ENCODE results near the gene INHBB. TPM values are rescaled to one million over a fixed set of nuclear protein-coding genes. Genes with fewer than 3 reads are reported as not detected.

The INHBB gene
- total RNA-seq, 1 donor from 2014 or later = 0.34 TPM

DNA sequence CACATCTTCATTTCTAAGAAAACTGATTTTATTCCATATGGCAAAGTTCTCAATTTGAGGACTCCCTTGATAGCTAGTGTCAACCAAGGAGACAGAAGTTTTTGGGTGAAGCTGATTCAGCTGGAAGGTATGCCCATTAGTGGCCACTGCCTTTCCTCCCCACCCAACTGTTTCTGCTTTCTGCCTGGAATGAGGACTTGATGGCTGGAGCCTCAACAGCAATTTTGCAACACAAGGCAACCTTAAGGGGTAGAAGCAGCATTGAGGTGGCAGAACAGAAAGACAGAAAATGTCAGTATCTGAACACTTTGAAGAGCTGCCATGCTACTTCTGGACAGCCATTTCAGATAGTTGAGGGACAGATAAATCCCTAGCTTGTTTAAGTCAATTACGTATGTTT, 47.0 kb downstream of the INHBB start:
- peaks cover 6% of the 10 kb centered on the region for H3K4me1 Mint-ChIP-seq (ENCODE audit: low read depth, unreplicated experiment)
- peaks cover 7% of the 10 kb centered on the region for H3K27me3 Mint-ChIP-seq (ENCODE audit: unreplicated experiment)
- no peak for DNase-seq
- H3K4me3 Mint-ChIP-seq (ENCODE audit: unreplicated experiment) = no peak overlapping the region
- no peaks in the 10 kb centered on the region for H3K36me3 Mint-ChIP-seq (ENCODE audit: unreplicated experiment)
- H3K27ac Mint-ChIP-seq (ENCODE audit: unreplicated experiment) = no peak overlapping the region
- TF ChIP-seq, protein P1, sequence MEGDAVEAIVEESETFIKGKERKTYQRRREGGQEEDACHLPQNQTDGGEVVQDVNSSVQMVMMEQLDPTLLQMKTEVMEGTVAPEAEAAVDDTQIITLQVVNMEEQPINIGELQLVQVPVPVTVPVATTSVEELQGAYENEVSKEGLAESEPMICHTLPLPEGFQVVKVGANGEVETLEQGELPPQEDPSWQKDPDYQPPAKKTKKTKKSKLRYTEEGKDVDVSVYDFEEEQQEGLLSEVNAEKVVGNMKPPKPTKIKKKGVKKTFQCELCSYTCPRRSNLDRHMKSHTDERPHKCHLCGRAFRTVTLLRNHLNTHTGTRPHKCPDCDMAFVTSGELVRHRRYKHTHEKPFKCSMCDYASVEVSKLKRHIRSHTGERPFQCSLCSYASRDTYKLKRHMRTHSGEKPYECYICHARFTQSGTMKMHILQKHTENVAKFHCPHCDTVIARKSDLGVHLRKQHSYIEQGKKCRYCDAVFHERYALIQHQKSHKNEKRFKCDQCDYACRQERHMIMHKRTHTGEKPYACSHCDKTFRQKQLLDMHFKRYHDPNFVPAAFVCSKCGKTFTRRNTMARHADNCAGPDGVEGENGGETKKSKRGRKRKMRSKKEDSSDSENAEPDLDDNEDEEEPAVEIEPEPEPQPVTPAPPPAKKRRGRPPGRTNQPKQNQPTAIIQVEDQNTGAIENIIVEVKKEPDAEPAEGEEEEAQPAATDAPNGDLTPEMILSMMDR (IDR thresholded peaks at IDR 0.05; ENCODE audit: partially characterized antibody, unreplicated experiment) = no peak
- H3K9me3 Mint-ChIP-seq (ENCODE audit: unreplicated experiment) = peaks cover 1% of the 10 kb centered on the region

GRCh38 chr2:120393456-120393855, 47.5 kb downstream of the INHBB start:
- Mint-ChIP-seq H3K4me1 (ENCODE audit: low read depth, unreplicated experiment) (peaks cover 6% of the 10 kb centered on the region), H3K4me3 (ENCODE audit: unreplicated experiment) (no peak overlapping the region), H3K9me3 (ENCODE audit: unreplicated experiment) (peaks cover 4% of the 10 kb centered on the region), H3K27me3 (ENCODE audit: unreplicated experiment) (peaks cover 7% of the 10 kb centered on the region), H3K27ac (ENCODE audit: unreplicated experiment) (no peak overlapping the region), H3K36me3 (ENCODE audit: unreplicated experiment) (no peaks in the 10 kb centered on the region)
- TF ChIP-seq, protein P1 (IDR thresholded peaks at IDR 0.05; ENCODE audit: partially characterized antibody, unreplicated experiment) = no peak
- no peak for DNase-seq

GRCh38 chr2:120394764-120395163, 48.8 kb downstream of the INHBB start:
- no peak for DNase-seq
- H3K4me3 Mint-ChIP-seq (ENCODE audit: unreplicated experiment) = no peak overlapping the region

GRCh38 chr2:120395221-120396012, 49.5 kb downstream of the INHBB start:
- H3K9me3 Mint-ChIP-seq (ENCODE audit: unreplicated experiment) = peaks cover 4% of the 10 kb centered on the region
- peaks cover 5% of the 10 kb centered on the region for H3K27me3 Mint-ChIP-seq (ENCODE audit: unreplicated experiment)
- DNase-seq = no peak
- peaks cover 6% of the 10 kb centered on the region for H3K4me1 Mint-ChIP-seq (ENCODE audit: low read depth, unreplicated experiment)
- TF ChIP-seq, protein P1 (IDR thresholded peaks at IDR 0.05; ENCODE audit: partially characterized antibody, unreplicated experiment) = no peak
- H3K4me3 Mint-ChIP-seq (ENCODE audit: unreplicated experiment) = no peak overlapping the region
- H3K36me3 Mint-ChIP-seq (ENCODE audit: unreplicated experiment) = no peaks in the 10 kb centered on the region
- H3K27ac Mint-ChIP-seq (ENCODE audit: unreplicated experiment) = no peak overlapping the region

More at GRCh38 chr2:120394764-120395163, 48.8 kb downstream of the INHBB start:
- no peaks in the 10 kb centered on the region for H3K36me3 Mint-ChIP-seq (ENCODE audit: unreplicated experiment)
- no peak overlapping the region for H3K27ac Mint-ChIP-seq (ENCODE audit: unreplicated experiment)
- H3K4me1 Mint-ChIP-seq (ENCODE audit: low read depth, unreplicated experiment) = peaks cover 6% of the 10 kb centered on the region
- H3K27me3 Mint-ChIP-seq (ENCODE audit: unreplicated experiment) = peaks cover 5% of the 10 kb centered on the region
- peaks cover 4% of the 10 kb centered on the region for H3K9me3 Mint-ChIP-seq (ENCODE audit: unreplicated experiment)
- TF ChIP-seq, protein P1 (IDR thresholded peaks at IDR 0.05; ENCODE audit: partially characterized antibody, unreplicated experiment) = no peak

All from glutamatergic neuron (in vitro differentiated cells).